Heart left ventricle (tissue), 16 donors: Measurements from ENCODE around the gene CACNA1G. TPM values are rescaled to one million over a fixed set of nuclear protein-coding genes. Genes with fewer than 3 reads are reported as not detected.

Experiments used
- ATAC-seq, 4 donors: fragments of 200-7000 bp; cut with Tn5 transposase; one replicate each; pipeline ENCODE4 v1.9.1; 2020 to 2022; ENCODE audit warnings: moderate library complexity in 4 of 4, mild to moderate bottlenecking in 3 of 4, moderate number of reproducible peaks in 1 of 4
- DNase-seq, 5 donors: peaks; one replicate each; pipeline ENCODE4 v3.0.0-alpha.2; 2020
- H3K27ac ChIP-seq, 12 donors: fragments of 200-600 bp; sonication (generic) in 4 of 12; one replicate each; pipeline versions ENCODE4 v1.5.0 to v1.8.0; 2016 to 2022; ENCODE audit warnings: mild to moderate bottlenecking in 2 of 12
- H3K27me3 ChIP-seq, 9 donors: fragments of 200-600 bp; sonication (generic) in 2 of 9; one replicate each; pipeline versions ENCODE4 v1.5.1 to v1.8.0; 2016 to 2022; ENCODE audit warnings: mild to moderate bottlenecking in 3 of 9
- H3K36me3 ChIP-seq, 9 donors: fragments of 200-600 bp; sonication (generic) in 2 of 9; one replicate each; pipeline versions ENCODE4 v1.5.0 to v1.8.0; 2018 to 2022; ENCODE audit warnings: mild to moderate bottlenecking in 2 of 9
- H3K4me1 ChIP-seq, 12 donors: fragments of 200-600 bp; sonication (generic) in 4 of 12; one replicate each; pipeline versions ENCODE4 v1.5.0 to v1.8.0; 2016 to 2022; ENCODE audit warnings: mild to moderate bottlenecking in 3 of 12
- H3K4me3 ChIP-seq, 12 donors: fragments of 200-600 bp; sonication (generic) in 4 of 12; one replicate each; pipeline versions ENCODE4 v1.5.0 to v1.8.0; 2017 to 2022; ENCODE audit warnings: mild to moderate bottlenecking in 9 of 12, moderate library complexity in 4 of 12
- H3K9me3 ChIP-seq, 12 donors: fragments of 200-600 bp; sonication (generic) in 4 of 12; one replicate each; pipeline versions ENCODE4 v1.5.0 to v1.8.0; 2016 to 2022; ENCODE audit warnings: mild to moderate bottlenecking in 1 of 12
- CTCF ChIP-seq, 12 donors: fragments of 200-600 bp; sonication (generic) in 4 of 12; IDR thresholded peaks; one replicate each; pipeline versions ENCODE4 v1.5.0 to v1.8.0; 2018 to 2022; ENCODE audit warnings: antibody characterized with exemption in 12 of 12, mild to moderate bottlenecking in 5 of 12
- POLR2A ChIP-seq, 2 donors: fragments of 450-650 bp; IDR thresholded peaks; one replicate each; pipeline ENCODE4 v1.6.1; 2017; ENCODE audit warnings: antibody characterized with exemption in 2 of 2, mild to moderate bottlenecking in 2 of 2, moderate library complexity in 2 of 2
- WGBS, 4 donors: extraction: QIAGEN DNeasy Blood & Tissue Kit in 2 of 4; methylation state at CpG; one replicate each; pipeline versions ENCODE4 v1.1.5 to v1.1.7; 2013 to 2018; 5-methylcytosine and 5-hydroxymethylcytosine counted together
- intact Hi-C, 10 donors: fragments of 100-400 bp; cut with DNase I; formaldehyde crosslinking; loops; one replicate each; pipeline versions ENCODE4 v1.11.1 to v1.14.2; 2022
- polyA plus RNA-seq, 2 donors: library from polyadenylated mRNA; stranded (reverse); fragments of 200-250 nt; gene quantifications; one replicate each; pipeline ENCODE4 v1.2.3, GENCODE V29; 2013
- total RNA-seq, 9 donors: library from RNA; depleted of rRNA in 2 of 9; stranded (reverse); fragments of >200 nt in 2 of 9; fragmentation: NEBNext Ultra II Directional in 3 of 9; extraction: Animal tissue kit (Norgen Biotek cat#: 25700) in 3 of 9; gene quantifications; one replicate each; pipeline versions ENCODE4 v1.1.0 to v1.2.4, GENCODE V29; 2016 to 2023
- donor health status: ischemic (EF 13 %, LVEDD 7.1; RV severe dilation, severe dysfunction).
- donor health status: healthy with polysubstance abuse.
- donor health status: DM: no; HTN: yes; CAD: no.
- donor health status: DM: no; HTN: no; CAD: no.
- donor health status: ischemic (EF 25% LVEDD 6.9; RV normal size, moderate dysfunction).
- donor health status: ischemic (EF 25% LVEDD 5.7; RV mildly dilated, moderate dysfunction).
- donor health status: healthy.
- donor health status: DM: yes; HTN: yes; CAD: no.
- donor health status: ischemic (EF 35%, LVEDD 5.7; RV mildly dilated, moderate dysfunction).
- donor health status: nonischemic (EF 11% LVEDD 7.7; RV severe dilation, severe dysfunction).
- donor health status: DM: yes; HTN: yes; CAD: no.
- donor health status: PGD.
- donor health status: ischemic (EF 29% LVEDD 5.4; RV normal size, mild dysfunction).
- donor health status: nonischemic (EF 23%, LVEDD 6.1; RV moderate dilation, normal function).

The CACNA1G gene
- total and polyA plus RNA-seq, 11 donors: 0.02 to 0.48 (median 0.13) TPM; not detected in 1

GRCh38 chr17:50533185-50533584, 27.3 kb upstream of the CACNA1G start:
- peaks cover 0 to 40% (median 22%) of the 10 kb centered on the region in 9 donors for H3K27me3 ChIP-seq
- H3K4me1 ChIP-seq: peaks cover 0 to 34% (median 10%) of the 10 kb centered on the region in 12 donors
- DNase-seq: no peak
- H3K27ac ChIP-seq: peak overlapping the region; percentile 46 to 94 (median 76)
- H3K9me3 ChIP-seq: no peaks in the 10 kb centered on the region
- TF ChIP-seq CTCF (IDR thresholded peaks at IDR 0.05) (no peak), POLR2A (IDR thresholded peaks at IDR 0.05) (no peak)
- 10 to 21% (median 17%) methylated on average over 4 to 5 of the region's 5 CpGs for WGBS, 4 donors
- ATAC-seq: peak; percentile 7 to 30 (median 14)
- intact Hi-C loops: loop anchor here in 2 of 10 donors (1.0 to 5.0 kb wide), 2 partner anchors 46 to 51 kb away; no protein-coding TSS in a partner anchor
- peak overlapping the region; percentile 27 to 72 (median 48) for H3K4me3 ChIP-seq
- H3K36me3 ChIP-seq: peaks cover 0 to 9% (median 0%) of the 10 kb centered on the region in 9 donors

- Histone ChIP-seq H3K36me3 (peaks cover 0 to 15% (median 0%) of the 10 kb centered on the region in 9 donors), H3K4me1 (peaks cover 0 to 40% (median 10%) of the 10 kb centered on the region in 12 donors), H3K4me3 (peak overlapping the region; percentile 16 to 72 (median 48)), H3K9me3 (no peaks in the 10 kb centered on the region), H3K27ac (peak overlapping the region; percentile 46 to 94 (median 76)), H3K27me3 (peaks cover 0 to 40% (median 22%) of the 10 kb centered on the region in 9 donors)
- WGBS, 4 donors: 1 to 4% (median 2%) methylated on average over 17 of the region's 17 CpGs
- DNase-seq: peak; percentile 69 to 84 (median 77)
- TF ChIP-seq POLR2A (IDR thresholded peaks at IDR 0.05): no peak
- TF ChIP-seq CTCF (IDR thresholded peaks at IDR 0.05): no peak
- peak; percentile 72 to 83 (median 80) for ATAC-seq
- intact Hi-C loops: loop anchor here in 3 of 10 donors (1.0 to 5.0 kb wide), 3 partner anchors 46 to 51 kb away; no protein-coding TSS in a partner anchor
Measured at GRCh38 chr17:50533720-50534148, 26.8 kb upstream of the CACNA1G start.

DNA sequence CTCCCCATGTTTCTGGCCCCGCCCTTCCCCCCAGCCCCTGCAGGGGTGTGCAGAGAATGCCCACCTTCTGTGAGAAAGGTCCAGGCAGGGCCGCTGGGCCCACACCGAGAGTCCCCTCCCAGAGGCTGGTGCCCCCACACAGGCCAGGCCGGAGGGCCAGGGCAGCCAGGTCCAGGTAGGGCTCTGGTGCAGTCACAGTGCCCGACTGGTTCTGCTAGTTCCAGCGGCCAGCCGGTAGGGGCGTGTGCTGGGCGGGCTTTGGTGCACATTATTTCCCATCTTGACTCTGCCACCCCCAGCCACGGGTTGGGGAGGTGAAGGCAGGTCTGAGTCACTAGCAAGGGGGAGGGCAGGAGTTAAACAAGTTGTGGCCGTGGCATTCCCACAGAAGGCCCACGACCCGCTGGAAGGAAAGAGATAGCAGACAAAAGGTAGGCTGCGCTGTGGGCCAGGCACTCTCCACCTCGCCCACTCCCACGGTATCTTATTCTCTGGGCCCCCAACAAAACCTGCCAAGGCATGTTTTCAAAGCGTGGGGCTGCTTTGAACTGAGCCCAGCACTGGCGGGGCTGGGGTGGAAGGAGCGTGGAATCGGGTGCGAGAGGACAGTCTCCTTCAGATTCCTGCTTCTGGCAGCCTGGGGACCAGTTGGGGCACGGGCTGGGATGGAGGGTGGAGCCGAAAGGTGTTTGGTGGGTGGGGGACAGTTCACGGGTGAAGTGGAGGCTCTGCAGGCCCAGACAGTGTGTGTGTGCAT, 26.1 kb upstream of the CACNA1G start:
- ATAC-seq (peak; percentile 45 to 75 (median 60)), DNase-seq (no peak)
- intact Hi-C loops: loop anchor here in 2 of 10 donors (2.0 to 5.0 kb wide), 2 partner anchors 47 to 52 kb away; no protein-coding TSS in a partner anchor
- peak overlapping the region in 11 of 12 donors; percentile 16 to 72 (median 51) for H3K4me3 ChIP-seq
- H3K36me3 ChIP-seq: peaks cover 0 to 16% (median 0%) of the 10 kb centered on the region in 9 donors
- H3K27me3 ChIP-seq: peaks cover 0 to 40% (median 22%) of the 10 kb centered on the region in 9 donors
- 36 to 48% (median 46%) methylated on average over 20 to 24 of the region's 24 CpGs for WGBS, 4 donors
- TF ChIP-seq CTCF (IDR thresholded peaks at IDR 0.05) (peak in 8 of 12 donors; percentile 8 to 42 (median 28)), POLR2A (IDR thresholded peaks at IDR 0.05) (no peak)
- H3K9me3 ChIP-seq: no peaks in the 10 kb centered on the region
- H3K27ac ChIP-seq: peak overlapping the region; percentile 16 to 94 (median 76)
- H3K4me1 ChIP-seq: peaks cover 0 to 41% (median 10%) of the 10 kb centered on the region in 12 donors

- H3K9me3 ChIP-seq: no peaks in the 10 kb centered on the region
- TF ChIP-seq CTCF (IDR thresholded peaks at IDR 0.05) (no peak), POLR2A (IDR thresholded peaks at IDR 0.05) (no peak)
- intact Hi-C loops: loop anchor here in 2 of 10 donors (2.0 to 5.0 kb wide), 2 partner anchors 48 to 52 kb away; no protein-coding TSS in a partner anchor
- 85 to 91% (median 86%) methylated on average over 2 of the region's 2 CpGs for WGBS, 4 donors
- peaks cover 0 to 40% (median 22%) of the 10 kb centered on the region in 9 donors for H3K27me3 ChIP-seq
- peaks cover 0 to 20% (median 0%) of the 10 kb centered on the region in 9 donors for H3K36me3 ChIP-seq
- peak overlapping the region in 4 of 12 donors; percentile 51 to 72 (median 57) for H3K4me3 ChIP-seq
- peak overlapping the region in 9 of 12 donors; percentile 65 to 94 (median 78) for H3K27ac ChIP-seq
- H3K4me1 ChIP-seq: peaks cover 0 to 41% (median 10%) of the 10 kb centered on the region in 12 donors
- ATAC-seq: no peak
- no peak for DNase-seq
Measured at GRCh38 chr17:50534979-50535326, 25.6 kb upstream of the CACNA1G start.
